GM03348 (cell line): Measurements from ENCODE around the gene FAM83E.
A peak's percentile ranks its signal among the peaks of the same experiment; 100 is the strongest.

Source experiments
- DNase-seq: peaks from one replicate; pipeline ENCODE4 v3.0.0; 2012; ENCODE audit warnings: low spot score

The FAM83E gene

GRCh38 chr19:48628486-48629296 is 13.8 kb upstream of the FAM83E start:
- no peak for DNase-seq

- no peak for DNase-seq
Observed at GRCh38 chr19:48627865-48628314, 13.0 kb upstream of the FAM83E start.

DNA sequence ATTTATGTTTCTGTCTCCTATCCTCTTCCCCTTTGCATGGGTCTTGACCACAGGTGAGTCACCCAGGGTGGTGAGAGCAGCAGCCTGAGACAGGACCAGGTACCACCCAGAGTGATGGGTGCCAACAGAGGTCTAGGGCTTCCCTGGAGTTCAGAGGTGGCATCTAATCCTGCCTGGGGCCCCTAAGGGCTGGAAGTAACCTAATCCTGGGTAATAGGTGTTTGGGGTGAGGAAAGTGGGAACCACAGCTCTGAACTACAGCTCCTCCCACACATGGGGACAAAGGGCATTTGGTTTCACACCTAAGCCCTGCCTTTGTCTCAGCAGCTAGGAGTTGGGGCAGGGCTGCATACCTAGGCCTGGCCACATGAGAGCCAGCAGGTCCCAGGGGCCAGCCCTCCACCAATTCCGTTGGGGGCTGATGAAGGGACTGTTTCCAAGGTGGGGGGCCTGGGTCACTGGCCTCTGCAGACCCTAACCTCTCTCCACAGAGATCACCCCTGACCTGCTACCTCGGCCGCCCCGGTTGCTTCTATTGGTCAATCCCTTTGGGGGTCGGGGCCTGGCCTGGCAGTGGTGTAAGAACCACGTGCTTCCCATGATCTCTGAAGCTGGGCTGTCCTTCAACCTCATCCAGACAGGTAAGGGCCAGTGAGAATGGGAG is 12.5 kb upstream of the FAM83E start:
- DNase-seq = no peak

DNA sequence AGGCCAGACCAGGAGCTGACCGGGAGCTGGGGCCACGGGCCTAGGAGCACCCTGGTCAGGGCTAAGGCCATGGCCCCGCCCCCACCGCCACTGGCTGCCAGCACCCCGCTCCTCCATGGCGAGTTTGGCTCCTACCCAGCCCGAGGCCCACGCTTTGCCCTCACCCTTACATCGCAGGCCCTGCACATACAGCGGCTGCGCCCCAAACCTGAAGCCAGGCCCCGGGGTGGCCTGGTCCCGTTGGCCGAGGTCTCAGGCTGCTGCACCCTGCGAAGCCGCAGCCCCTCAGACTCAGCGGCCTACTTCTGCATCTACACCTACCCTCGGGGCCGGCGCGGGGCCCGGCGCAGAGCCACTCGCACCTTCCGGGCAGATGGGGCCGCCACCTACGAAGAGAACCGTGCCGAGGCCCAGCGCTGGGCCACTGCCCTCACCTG is 11.0 kb upstream of the FAM83E start:
- DNase-seq = no peak

GRCh38 chr19:48624791-48625723 is 10.2 kb upstream of the FAM83E start:
- no peak for DNase-seq

DNA sequence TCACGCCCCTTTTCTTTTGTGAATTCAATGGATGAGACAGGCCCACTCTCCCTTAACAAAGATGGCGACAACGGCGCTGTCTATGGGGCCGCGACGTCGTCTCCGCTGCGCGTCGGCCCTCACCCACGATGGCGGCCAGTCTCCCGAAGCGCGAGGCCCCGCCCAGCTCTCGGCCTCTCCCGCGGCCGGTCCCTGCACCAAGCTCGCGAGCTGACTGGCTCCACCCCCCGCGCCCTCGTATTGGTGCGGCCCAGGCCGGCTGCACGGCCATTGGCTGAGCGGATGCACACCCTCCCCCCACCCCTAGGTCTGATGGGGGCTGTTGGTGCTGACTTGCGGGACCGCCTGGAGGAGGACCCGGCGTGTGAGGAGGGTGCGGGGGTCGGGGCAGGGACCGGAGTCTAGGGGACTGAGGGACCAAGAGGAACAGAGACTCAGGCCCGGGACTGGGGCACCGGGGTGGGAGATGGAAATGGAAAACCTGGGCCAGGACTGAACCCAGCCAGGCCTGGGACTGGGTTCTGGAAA is 9.3 kb upstream of the FAM83E start:
- DNase-seq = peak; percentile 97

DNA sequence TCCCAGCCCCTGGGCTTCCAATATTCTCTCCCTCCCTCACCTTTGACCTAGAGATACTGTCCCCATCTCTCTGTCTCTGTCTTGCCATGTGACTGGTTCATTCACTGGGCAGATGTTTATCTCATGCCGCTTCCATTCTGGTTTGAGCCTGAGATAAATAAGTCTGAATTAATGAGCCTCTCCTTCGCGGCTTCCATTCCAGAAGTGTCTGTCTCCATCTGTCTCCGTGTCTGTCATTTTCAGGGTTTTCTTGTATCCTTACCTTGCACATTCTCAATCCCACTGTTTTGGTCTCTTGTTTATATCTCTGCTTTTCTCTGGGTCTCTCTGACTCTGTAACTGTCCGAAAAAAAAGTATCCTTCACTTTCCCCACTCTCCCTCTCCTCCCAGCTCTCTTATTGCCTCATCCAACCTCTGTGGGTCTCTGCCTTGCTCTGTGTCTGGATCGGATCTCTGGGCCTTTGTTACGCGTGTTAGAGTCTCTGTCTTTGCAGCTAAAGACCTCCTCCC is 8.7 kb upstream of the FAM83E start:
- no peak for DNase-seq

GRCh38 chr19:48619692-48620585 is 5.1 kb upstream of the FAM83E start:
- no peak for DNase-seq

DNA sequence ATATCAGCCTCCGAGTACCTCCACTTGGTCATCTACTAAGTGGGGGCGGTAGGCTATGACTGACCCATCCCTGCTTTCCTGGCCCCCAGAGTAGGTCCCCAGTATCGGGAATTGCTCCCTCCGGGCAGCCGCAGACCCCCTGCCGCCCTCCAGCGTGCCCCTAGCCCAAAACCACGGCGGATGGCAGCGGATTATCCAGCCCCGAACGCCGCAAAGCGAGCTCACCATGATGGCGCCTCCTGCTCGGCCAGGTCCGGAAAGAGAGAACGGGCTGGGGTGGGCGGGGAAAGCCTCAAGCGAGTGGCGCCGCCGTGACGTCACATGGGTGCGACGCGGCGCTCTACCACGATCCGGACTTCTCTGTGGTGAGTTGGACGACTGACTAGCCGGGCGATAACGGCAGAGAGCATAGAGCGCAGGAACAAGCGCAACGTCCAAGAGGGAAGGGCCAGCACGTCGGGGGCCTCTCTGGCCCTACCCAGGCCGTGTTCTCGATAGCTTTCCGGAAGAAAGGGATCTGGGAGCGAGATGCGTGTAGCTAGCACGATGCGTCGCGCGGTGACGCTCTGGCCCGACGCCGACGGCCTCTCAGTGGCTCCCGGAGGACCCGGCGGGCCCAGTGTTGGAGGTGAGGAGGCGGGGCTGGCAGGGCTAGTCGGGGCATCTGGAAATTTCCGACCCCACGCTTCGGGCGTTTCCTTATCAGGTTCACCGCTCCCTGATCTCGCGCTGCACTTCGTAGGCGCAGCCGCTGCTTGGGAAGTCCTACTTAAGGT is 4.2 kb upstream of the FAM83E start, which contains the start of the genes RPL18 and SPHK2:
RPL18 (minus strand) TSS at position 263 of the 776 bp plus-strand sequence; CDS start at position 228, 35 bp downstream.
SPHK2 (plus strand) TSS at position 591 of the 776 bp plus-strand sequence. CDS start 1,009 bp downstream, outside the sequence.
- peak; percentile 98 for DNase-seq

DNA sequence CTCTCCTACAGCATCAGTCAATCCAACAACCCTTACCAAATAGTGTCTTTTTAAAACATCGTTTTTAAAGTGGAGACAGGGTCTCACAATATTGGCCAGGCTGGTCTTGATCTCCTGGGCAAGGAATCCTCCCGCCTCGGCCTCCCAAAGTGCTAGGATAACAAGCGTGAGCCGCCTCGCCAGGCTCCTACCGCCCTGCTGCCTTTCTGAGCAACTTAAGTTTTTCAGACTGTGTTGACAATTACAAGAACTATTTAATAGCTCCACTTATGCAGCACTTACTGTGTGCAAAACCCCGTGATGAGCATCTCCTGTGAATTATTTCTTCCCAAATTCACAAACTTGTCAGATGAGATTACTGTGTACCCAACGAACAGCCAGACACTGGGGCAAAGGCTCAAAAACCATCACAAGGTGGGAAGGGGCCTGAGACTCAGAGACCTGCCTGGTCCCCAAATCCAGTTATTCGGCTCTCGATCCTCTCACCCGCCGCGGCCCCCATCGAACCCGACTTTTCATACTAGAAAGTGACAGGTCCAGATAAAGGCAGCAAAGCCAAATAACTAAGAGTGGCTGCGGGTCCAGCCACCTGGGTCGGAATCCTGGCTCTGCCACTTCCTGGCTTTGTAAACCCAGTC is 3.5 kb upstream of the FAM83E start:
- DNase-seq = no peak

DNA sequence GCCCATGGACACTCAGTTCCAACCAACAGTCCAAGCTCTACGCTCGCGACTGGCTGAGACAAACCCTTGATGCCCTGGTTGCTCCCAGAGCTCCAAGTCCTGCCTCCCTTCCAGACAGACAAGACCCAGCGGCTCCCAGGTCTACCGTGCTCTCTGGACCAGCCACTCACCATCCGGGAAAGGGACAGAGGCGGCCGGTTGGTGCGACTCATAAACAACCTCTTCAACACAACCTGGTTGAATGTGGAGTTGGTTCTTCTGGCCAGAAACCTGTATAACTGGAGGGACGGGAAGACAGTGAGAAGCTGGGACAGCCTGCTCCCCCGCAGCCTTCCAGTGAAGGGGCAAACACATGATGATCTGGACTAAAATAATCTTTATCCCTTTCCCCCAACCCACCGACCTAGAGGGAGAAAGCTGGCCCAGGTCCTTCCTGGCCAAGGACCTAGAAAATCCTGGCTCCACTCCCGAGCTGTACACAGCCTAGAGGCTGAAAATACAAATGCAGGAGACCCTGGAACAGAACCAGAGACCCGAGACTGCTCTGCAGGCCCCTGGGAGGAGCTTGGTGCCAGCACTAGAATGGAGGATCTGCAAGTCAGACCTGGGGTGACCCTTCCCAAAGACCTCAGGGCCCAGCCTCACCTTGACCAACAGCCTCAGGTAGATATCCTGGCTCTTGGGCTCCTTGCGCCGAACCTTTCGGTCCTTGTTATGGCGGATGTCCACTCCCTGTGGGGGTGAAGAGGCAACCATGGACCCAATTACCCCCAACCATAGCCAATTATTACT is 2.5 kb upstream of the FAM83E start:
- DNase-seq = peak; percentile 32

- DNase-seq = no peak
Observed at GRCh38 chr19:48616491-48617056, 1.7 kb upstream of the FAM83E start.

- no peak for DNase-seq
Observed at GRCh38 chr19:48616041-48616436, 1.2 kb upstream of the FAM83E start.

DNA sequence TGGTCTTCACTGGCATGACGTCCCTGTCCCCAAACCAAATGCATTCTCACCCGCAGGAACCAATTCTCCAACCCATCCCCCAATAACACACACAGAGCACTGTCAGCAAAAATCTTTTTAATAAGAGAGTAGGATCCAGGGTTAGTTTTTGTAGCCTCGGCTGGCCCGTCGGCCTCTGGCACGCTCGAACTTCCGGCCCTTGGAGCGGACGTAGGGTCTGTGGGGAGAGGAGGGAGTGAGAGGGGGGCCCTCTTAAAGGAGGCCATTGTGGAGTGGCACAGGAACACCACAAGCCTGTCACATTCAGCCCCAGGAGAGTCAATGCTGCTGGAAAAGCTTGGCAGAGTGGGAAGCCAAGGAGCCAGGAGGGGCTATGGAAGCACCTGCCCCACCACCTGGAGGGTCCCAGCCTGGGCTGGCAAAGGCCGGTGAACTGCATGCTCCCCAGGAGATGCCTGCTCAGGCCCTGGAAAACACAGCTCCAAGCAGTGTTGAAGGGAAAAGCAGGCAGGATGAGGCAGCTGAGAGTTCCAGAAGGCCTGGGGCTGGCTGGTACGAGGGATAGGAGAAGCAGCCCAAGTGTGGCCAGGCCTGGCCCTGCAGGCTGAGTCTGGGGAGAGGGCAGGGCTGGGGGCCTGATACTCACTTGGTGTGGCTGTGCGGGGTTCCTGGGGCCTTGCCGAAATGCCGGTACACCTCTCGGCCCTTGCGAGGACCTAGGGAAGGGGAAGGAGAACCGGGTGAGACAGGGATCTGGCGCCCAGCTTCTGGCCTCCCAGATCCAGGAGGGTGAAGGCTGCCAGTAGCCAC is 560 bp upstream of the FAM83E start:
- no peak for DNase-seq

DNA sequence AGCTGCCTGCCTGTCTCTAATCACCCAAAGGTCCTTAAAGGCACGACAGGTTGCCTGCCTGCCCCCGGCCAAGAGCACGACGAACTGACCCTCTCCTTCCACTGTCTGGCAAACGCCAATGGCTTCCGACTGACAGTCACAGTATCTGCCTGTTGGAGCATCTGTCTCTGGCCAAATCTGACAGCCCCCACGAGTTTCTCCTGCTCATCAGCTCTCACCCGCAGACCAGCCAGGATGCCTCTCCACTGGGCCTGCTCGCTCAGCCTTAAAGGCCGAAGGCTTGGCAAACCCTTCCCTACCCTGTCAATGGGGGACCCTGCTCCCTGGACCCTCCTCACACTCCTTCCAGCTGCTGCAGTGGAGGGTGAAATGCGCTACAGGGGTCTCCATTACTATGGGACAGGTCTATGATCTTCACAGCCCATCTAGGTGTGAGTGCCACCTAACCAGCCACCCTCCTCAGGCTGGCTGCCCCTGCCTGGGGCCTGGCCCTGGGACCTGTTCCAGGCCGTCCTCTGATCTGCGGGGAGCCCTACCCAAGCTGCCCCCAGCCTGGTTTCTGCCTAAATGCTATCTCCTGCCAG is 932 bp downstream of the FAM83E start:
- no peak for DNase-seq

DNA sequence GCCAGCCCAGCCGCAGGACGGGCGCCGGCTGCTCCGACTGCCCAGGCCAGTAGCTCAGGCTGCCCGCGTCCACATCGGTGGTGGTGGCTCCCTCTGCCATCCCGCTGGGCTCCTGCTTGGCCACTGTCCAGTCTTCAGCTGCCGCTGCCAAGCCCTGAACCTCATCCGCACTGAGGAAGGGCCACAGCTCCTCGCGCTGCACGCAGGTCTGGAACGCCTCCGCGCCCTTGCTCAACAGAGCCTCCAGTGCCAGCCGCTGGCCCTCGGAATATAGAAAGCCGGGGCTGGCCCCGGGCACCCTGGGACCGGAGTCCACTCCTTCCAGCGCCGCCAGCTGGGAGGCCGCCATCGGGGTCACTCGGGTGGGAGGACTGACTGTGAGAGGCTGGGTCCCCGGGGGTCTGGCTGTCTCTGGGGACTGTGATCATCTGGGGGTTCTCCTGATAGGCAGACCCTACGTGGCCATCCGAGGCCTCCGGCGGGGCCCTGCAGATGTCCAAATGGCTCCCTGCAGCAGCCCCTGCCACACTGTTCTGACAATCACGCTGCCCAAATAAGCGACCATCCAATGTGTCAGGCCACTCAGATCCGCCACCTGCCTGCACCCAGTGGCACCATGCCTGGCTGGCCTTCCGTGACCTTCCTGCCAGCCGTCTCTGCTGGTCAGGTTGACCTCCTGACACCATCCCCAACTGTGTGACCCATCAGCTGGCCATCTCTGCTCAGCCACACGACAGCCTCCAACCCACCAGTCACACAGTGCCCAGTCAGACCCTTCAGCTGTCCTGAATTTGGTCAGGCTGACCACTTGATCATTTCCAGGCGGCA is 1.6 kb downstream of the FAM83E start:
- no peak for DNase-seq
